GM12878 (cell line): Measurements from ENCODE around the gene DNAH1. TPM values are rescaled to one million over a fixed set of nuclear protein-coding genes. Genes with fewer than 3 reads are reported as not detected.

ENCODE experiments used
- ATAC-seq: fragments of 200-7000 bp; cut with Tn5 transposase; 3 replicates; pipeline ENCODE4 v1.9.1; 2020; ENCODE audit warnings: mild to moderate bottlenecking, moderate library complexity
- BruUV-seq: library from RNA; stranded (reverse); fragments of 400-500 nt; replicated peaks from 2 replicates; lab custom pipeline; 2021; lab: Mats Ljungman, UMichigan
- CTCF ChIA-PET: fragments of 300-600 bp; sonication (Branson Sonifier 250); formaldehyde crosslinking; extraction: SDS; loops from one replicate; lab custom pipeline; 2021; ENCODE audit warnings: inconsistent platforms; lab: Yijun Ruan, JAX
- POLR2A ChIA-PET: fragments of 350-600 bp; formaldehyde crosslinking; extraction: SDS; loops from one replicate; lab custom pipeline; 2021; ENCODE audit warnings: inconsistent platforms; lab: Charles Lee
- RAD21 ChIA-PET: fragments of 300-600 bp; sonication (Branson Sonifier 250); formaldehyde crosslinking; loops from one replicate; lab custom pipeline; 2023; ENCODE audit warnings: antibody characterized with exemption; ENCODE audit not compliant: unreplicated experiment; lab: Charles Lee
- SMC1A ChIA-PET: fragments of 300-600 bp; sonication (Branson Sonifier 250); formaldehyde crosslinking; loops from one replicate; lab custom pipeline; 2023; ENCODE audit not compliant: unreplicated experiment, uncharacterized antibody; lab: Charles Lee
- DNase-seq: peaks from one replicate; pipeline ENCODE4 v3.0.0-alpha.2; 2011; ENCODE audit warnings: low read depth, low spot score
- FAIRE-seq: peaks from 3 replicates; lab custom pipeline; 2011; peaks lifted over from hg19 to GRCh38; lab: Jason Lieb, UNC
- H2AFZ ChIP-seq: 2 replicates; pipeline ENCODE4 v1.6.0; 2011; ENCODE audit warnings: low read depth, low read length, control low read depth; ENCODE audit not compliant: control insufficient read depth
- H3K27ac ChIP-seq: 2 replicates; pipeline ENCODE4 v1.5.1; 2011; ENCODE audit warnings: control low read depth; ENCODE audit not compliant: control insufficient read depth, insufficient read depth
- H3K27me3 ChIP-seq, 2 experiments: replicated peaks in 1 of 2; 2 replicates each; pipeline versions ENCODE4 v1.6.0 to v1.6.1; 2011; ENCODE audit warnings: low read length in 1 of 2; ENCODE audit not compliant: control insufficient read depth in 2 of 2, insufficient read depth in 2 of 2
- H3K36me3 ChIP-seq, 2 experiments: 2 replicates each; pipeline ENCODE4 v1.5.1; 2011; ENCODE audit warnings: low read length in 1 of 2; ENCODE audit not compliant: control insufficient read depth in 2 of 2, insufficient read depth in 2 of 2
- H3K4me1 ChIP-seq: 2 replicates; pipeline ENCODE4 v1.6.1; 2011; ENCODE audit warnings: mild to moderate bottlenecking, low read length, moderate library complexity, mixed read lengths; ENCODE audit not compliant: control insufficient read depth, insufficient read depth
- H3K4me2 ChIP-seq: 2 replicates; pipeline ENCODE4 v1.6.0; 2011; ENCODE audit warnings: control low read depth; ENCODE audit not compliant: control insufficient read depth, insufficient read depth
- H3K4me3 ChIP-seq: fragments of 200-600 bp; sonication (generic); 2 replicates; pipeline ENCODE4 v1.5.1; 2016
- H3K79me2 ChIP-seq: 2 replicates; pipeline ENCODE4 v1.6.0; 2011; ENCODE audit warnings: low read length; ENCODE audit not compliant: control insufficient read depth, insufficient read depth
- H3K9ac ChIP-seq: 2 replicates; pipeline ENCODE4 v1.8.0; 2011; ENCODE audit warnings: low read length, control low read depth, mixed read lengths; ENCODE audit not compliant: control insufficient read depth, insufficient read depth
- H3K9me3 ChIP-seq: replicated peaks from 3 replicates; pipeline ENCODE4 v1.5.1; 2011; ENCODE audit warnings: mild to moderate bottlenecking, low read length; ENCODE audit not compliant: control insufficient read depth, insufficient read depth
- H4K20me1 ChIP-seq: 2 replicates; pipeline ENCODE4 v1.6.0; 2011; ENCODE audit not compliant: control insufficient read depth, insufficient read depth
- ASH2L ChIP-seq: fragments of 300-600, 200-600 bp; sonication (generic); IDR thresholded peaks from 2 replicates; pipeline ENCODE4 v1.6.1; 2017; ENCODE audit warnings: low read depth, mild to moderate bottlenecking, borderline replicate concordance
- EED ChIP-seq: sonication (generic); IDR thresholded peaks from 2 replicates; pipeline ENCODE4 v1.6.1; 2016; ENCODE audit warnings: antibody characterized with exemption, low read depth
- FOS ChIP-seq: IDR thresholded peaks from 3 replicates; pipeline ENCODE4 v1.6.1; 2011; ENCODE audit warnings: borderline replicate concordance; ENCODE audit not compliant: insufficient read length; ENCODE audit errors: extremely low read depth
- GATAD2B ChIP-seq: fragments of 450-650 bp; conservative IDR thresholded peaks from 2 replicates; pipeline ENCODE4 v1.6.1; 2017; ENCODE audit warnings: low read depth, mild to moderate bottlenecking, moderate library complexity
- HDGF ChIP-seq: fragments of 450-650 bp; IDR thresholded peaks from 2 replicates; pipeline ENCODE4 v1.6.1; 2016; ENCODE audit warnings: antibody characterized with exemption
- IRF4 ChIP-seq: IDR thresholded peaks from 2 replicates; pipeline ENCODE4 v1.6.1; 2011; ENCODE audit warnings: low read depth, low read length
- KLF5 ChIP-seq: fragments of 450-650 bp; IDR thresholded peaks from 2 replicates; pipeline ENCODE4 v1.6.1; 2014; ENCODE audit warnings: mild to moderate bottlenecking; ENCODE audit not compliant: partially characterized antibody
- NFXL1 ChIP-seq: fragments of 450-650 bp; IDR thresholded peaks from 2 replicates; pipeline ENCODE4 v1.6.1; 2017; ENCODE audit warnings: antibody characterized with exemption, mild to moderate bottlenecking, borderline replicate concordance
- NR2F1 ChIP-seq: fragments of 450-650 bp; conservative IDR thresholded peaks from 2 replicates; pipeline ENCODE4 v1.6.1; 2017; ENCODE audit warnings: mild to moderate bottlenecking
- PAX5 ChIP-seq: IDR thresholded peaks from 2 replicates; pipeline ENCODE4 v1.6.1; 2011; ENCODE audit warnings: low read depth, low read length, borderline replicate concordance
- POLR2A ChIP-seq: IDR thresholded peaks from 2 replicates; pipeline ENCODE4 v1.6.1; 2011; ENCODE audit warnings: low read depth, mild to moderate bottlenecking, low read length
- POLR2AphosphoS5 ChIP-seq: IDR thresholded peaks from 2 replicates; pipeline ENCODE4 v1.6.1; 2011; ENCODE audit warnings: mild to moderate bottlenecking, low read length, inconsistent platforms
- RAD21 ChIP-seq: IDR thresholded peaks from 2 replicates; pipeline ENCODE4 v1.6.1; 2011; ENCODE audit warnings: mild to moderate bottlenecking, low read depth, low read length, moderate library complexity; ENCODE audit not compliant: insufficient read depth
- SMAD5 ChIP-seq: IDR thresholded peaks from 2 replicates; pipeline ENCODE4 v1.6.1; 2016; ENCODE audit warnings: antibody characterized with exemption, low read depth
- YBX1 ChIP-seq: fragments of 450-650 bp; IDR thresholded peaks from 2 replicates; pipeline ENCODE4 v1.6.1; 2016; ENCODE audit warnings: antibody characterized with exemption
- ZNF24 ChIP-seq: fragments of 450-650 bp; IDR thresholded peaks from 2 replicates; pipeline ENCODE4 v1.6.1; 2017; ENCODE audit warnings: antibody characterized with exemption, mild to moderate bottlenecking
- WGBS: methylation state at CpG from one replicate; pipeline ENCODE4 v1.1.6; 2016; ENCODE audit warnings: low lambda C conversion rate; ENCODE audit not compliant: insufficient replicate concordance, insufficient coverage; ENCODE audit errors: missing lambda C conversion rate; 5-methylcytosine and 5-hydroxymethylcytosine counted together
- in situ Hi-C: fragments of 300-500 bp; cut with MboI; formaldehyde crosslinking; loops from 9 replicates; pipeline ENCODE4 v1.14.3; 2018; ENCODE audit warnings: mixed read lengths
- intact Hi-C: fragments of 100-400 bp; cut with micrococcal nuclease; formaldehyde crosslinking; loops from one replicate; pipeline ENCODE4 v1.14.2; 2022; ENCODE audit not compliant: unreplicated experiment
- polyA plus RNA-seq, 11 experiments: library from polyadenylated mRNA; depleted of rRNA in 4 of 11; unstranded in 6 of 11; stranded (reverse) in 5 of 11; fragments of >200 nt; fragmentation: Nextera tagmentation in 4 of 11; fragmentation: Illumina TruSeq in 1 of 11; extraction: Ambion mirVana in 4 of 11; extraction: Trizol in 1 of 11; gene quantifications; 1 replicate in 1 of 11; 2 replicates in 10 of 11; pipeline versions ENCODE4 v1.2.1 to v1.2.3, GENCODE V29; 2011 to 2016; ENCODE audit warnings: inconsistent platforms in 2 of 11, missing spikeins in 2 of 11, low read depth in 1 of 11
- total RNA-seq, 4 experiments: library from RNA; depleted of rRNA in 3 of 4; stranded (reverse); fragments of >200 nt in 3 of 4; fragmentation: Illumina TruSeq in 1 of 4; extraction: Trizol in 1 of 4; gene quantifications; 2 replicates each; pipeline versions ENCODE4 v1.2.1 to v1.2.3, GENCODE V29; 2013 to 2021
- TF ChIP-seq, protein P1 (sequence below): IDR thresholded peaks from 2 replicates; pipeline ENCODE4 v1.6.1; 2011; ENCODE audit warnings: borderline replicate concordance, low read depth, mild to moderate bottlenecking, moderate library complexity, mixed read lengths, low read length; ENCODE audit not compliant: insufficient read depth; ENCODE audit errors: extremely low read length
- TF ChIP-seq, protein P2 (sequence below): fragments of 150-350 bp; IDR thresholded peaks from 2 replicates; pipeline ENCODE4 v1.6.1; 2016; ENCODE audit warnings: low read depth, low read length
- TF ChIP-seq, protein P3 (sequence below): fragments of 450-650 bp; IDR thresholded peaks from 2 replicates; pipeline ENCODE4 v1.6.1; 2017; ENCODE audit warnings: mild to moderate bottlenecking, moderate library complexity

Gene DNAH1
- total and polyA plus RNA-seq, 10 of the 15 experiments (the other 5 are each of a cell fraction or from before 2014, with no cell fraction given): 0.31 to 5.8 (median 2.7) TPM

DNA sequence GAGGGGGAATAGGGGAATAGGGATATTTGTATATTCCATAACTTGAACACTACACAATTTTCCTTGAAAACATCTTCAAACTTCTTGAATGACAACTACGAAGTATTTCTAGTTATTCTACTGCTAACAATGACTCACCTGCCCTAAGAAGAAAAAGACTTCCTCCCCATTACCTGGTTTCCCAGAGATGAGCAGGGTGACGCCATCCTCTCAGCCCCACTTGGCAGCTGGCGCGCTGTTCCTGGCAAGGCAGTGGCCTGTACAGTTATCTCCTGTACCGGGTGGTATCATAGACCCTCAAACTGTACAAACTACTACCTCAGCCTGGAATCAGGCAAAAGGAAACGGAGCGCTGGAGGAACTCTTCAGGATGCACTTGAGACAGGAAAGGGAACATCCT, 48.1 kb upstream of the DNAH1 start:
- ATAC-seq: no peak

More for the DNA sequence above, 48.1 kb upstream of the DNAH1 start:
- RAD21 ChIA-PET: no interaction called here
- WGBS: 97% methylated on average over 7 of the region's 7 CpGs
- TF ChIP-seq, protein P1, sequence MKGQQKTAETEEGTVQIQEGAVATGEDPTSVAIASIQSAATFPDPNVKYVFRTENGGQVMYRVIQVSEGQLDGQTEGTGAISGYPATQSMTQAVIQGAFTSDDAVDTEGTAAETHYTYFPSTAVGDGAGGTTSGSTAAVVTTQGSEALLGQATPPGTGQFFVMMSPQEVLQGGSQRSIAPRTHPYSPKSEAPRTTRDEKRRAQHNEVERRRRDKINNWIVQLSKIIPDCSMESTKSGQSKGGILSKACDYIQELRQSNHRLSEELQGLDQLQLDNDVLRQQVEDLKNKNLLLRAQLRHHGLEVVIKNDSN: no peak
- TF ChIP-seq RAD21 (no peak), FOS (no peak), PAX5 (no peak), IRF4 (no peak), NFXL1 (no peak), NR2F1 (no peak), ASH2L (no peak), EED (no peak), POLR2AphosphoS5 (no peak), KLF5 (no peak), SMAD5 (no peak), HDGF (no peak), POLR2A (no peak), ZNF24 (no peak), GATAD2B (no peak), YBX1 (no peak)
- TF ChIP-seq, protein P2, sequence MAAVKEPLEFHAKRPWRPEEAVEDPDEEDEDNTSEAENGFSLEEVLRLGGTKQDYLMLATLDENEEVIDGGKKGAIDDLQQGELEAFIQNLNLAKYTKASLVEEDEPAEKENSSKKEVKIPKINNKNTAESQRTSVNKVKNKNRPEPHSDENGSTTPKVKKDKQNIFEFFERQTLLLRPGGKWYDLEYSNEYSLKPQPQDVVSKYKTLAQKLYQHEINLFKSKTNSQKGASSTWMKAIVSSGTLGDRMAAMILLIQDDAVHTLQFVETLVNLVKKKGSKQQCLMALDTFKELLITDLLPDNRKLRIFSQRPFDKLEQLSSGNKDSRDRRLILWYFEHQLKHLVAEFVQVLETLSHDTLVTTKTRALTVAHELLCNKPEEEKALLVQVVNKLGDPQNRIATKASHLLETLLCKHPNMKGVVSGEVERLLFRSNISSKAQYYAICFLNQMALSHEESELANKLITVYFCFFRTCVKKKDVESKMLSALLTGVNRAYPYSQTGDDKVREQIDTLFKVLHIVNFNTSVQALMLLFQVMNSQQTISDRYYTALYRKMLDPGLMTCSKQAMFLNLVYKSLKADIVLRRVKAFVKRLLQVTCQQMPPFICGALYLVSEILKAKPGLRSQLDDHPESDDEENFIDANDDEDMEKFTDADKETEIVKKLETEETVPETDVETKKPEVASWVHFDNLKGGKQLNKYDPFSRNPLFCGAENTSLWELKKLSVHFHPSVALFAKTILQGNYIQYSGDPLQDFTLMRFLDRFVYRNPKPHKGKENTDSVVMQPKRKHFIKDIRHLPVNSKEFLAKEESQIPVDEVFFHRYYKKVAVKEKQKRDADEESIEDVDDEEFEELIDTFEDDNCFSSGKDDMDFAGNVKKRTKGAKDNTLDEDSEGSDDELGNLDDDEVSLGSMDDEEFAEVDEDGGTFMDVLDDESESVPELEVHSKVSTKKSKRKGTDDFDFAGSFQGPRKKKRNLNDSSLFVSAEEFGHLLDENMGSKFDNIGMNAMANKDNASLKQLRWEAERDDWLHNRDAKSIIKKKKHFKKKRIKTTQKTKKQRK: no peak
- TF ChIP-seq, protein P3, sequence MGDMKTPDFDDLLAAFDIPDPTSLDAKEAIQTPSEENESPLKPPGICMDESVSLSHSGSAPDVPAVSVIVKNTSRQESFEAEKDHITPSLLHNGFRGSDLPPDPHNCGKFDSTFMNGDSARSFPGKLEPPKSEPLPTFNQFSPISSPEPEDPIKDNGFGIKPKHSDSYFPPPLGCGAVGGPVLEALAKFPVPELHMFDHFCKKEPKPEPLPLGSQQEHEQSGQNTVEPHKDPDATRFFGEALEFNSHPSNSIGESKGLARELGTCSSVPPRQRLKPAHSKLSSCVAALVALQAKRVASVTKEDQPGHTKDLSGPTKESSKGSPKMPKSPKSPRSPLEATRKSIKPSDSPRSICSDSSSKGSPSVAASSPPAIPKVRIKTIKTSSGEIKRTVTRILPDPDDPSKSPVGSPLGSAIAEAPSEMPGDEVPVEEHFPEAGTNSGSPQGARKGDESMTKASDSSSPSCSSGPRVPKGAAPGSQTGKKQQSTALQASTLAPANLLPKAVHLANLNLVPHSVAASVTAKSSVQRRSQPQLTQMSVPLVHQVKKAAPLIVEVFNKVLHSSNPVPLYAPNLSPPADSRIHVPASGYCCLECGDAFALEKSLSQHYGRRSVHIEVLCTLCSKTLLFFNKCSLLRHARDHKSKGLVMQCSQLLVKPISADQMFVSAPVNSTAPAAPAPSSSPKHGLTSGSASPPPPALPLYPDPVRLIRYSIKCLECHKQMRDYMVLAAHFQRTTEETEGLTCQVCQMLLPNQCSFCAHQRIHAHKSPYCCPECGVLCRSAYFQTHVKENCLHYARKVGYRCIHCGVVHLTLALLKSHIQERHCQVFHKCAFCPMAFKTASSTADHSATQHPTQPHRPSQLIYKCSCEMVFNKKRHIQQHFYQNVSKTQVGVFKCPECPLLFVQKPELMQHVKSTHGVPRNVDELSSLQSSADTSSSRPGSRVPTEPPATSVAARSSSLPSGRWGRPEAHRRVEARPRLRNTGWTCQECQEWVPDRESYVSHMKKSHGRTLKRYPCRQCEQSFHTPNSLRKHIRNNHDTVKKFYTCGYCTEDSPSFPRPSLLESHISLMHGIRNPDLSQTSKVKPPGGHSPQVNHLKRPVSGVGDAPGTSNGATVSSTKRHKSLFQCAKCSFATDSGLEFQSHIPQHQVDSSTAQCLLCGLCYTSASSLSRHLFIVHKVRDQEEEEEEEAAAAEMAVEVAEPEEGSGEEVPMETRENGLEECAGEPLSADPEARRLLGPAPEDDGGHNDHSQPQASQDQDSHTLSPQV: no peak
- TF ChIP-seq, all 136 proteins: peak for 0
- no peaks in the 10 kb centered on the region for H4K20me1 ChIP-seq
- H3K79me2 ChIP-seq: peaks cover 48% of the 10 kb centered on the region
- H3K4me2 ChIP-seq: no peak overlapping the region
- in situ Hi-C loops (no loop called here), intact Hi-C loops (no loop called here)
- H3K27ac ChIP-seq: no peak overlapping the region
- H3K4me3 ChIP-seq: no peak overlapping the region
- DNase-seq: no peak
- peaks cover 11% of the 10 kb centered on the region for H3K4me1 ChIP-seq
- POLR2A ChIA-PET: interaction anchor here (1.3 kb wide), 1 partner anchor 10 kb away, joined by 6 read pairs; no protein-coding TSS in a partner anchor
- H3K36me3 ChIP-seq: peaks cover 13 to 44% of the 10 kb centered on the region in 2 experiments
- FAIRE-seq: no peak
- SMC1A ChIA-PET: interaction anchor here (1.7 kb wide), 1 partner anchor 71 kb away, joined by 4 read pairs; no protein-coding TSS in a partner anchor
- no peaks in the 10 kb centered on the region for H3K27me3 ChIP-seq
- TSS peak; percentile 4 for BruUV-seq
- CTCF ChIA-PET: interaction anchor here (1.2 kb wide), 1 partner anchor 10 kb away, joined by 3 read pairs; no protein-coding TSS in a partner anchor
- H3K9ac ChIP-seq: no peak overlapping the region
- no peaks in the 10 kb centered on the region for H3K9me3 ChIP-seq
- no peak overlapping the region for H2AFZ ChIP-seq
